Gastrocnemius medialis (tissue), 4 donors: ENCODE measurements around the gene IRAG1. TPM values are rescaled to one million over a fixed set of nuclear protein-coding genes. Genes with fewer than 3 reads are reported as not detected.

Experiments
- ATAC-seq, 2 donors: fragments of 150-250 bp; one replicate each; pipeline ENCODE4 v1.9.1; 2016
- DNase-seq, 2 donors: peaks; one replicate each; pipeline ENCODE4 v3.0.0-alpha.2; 2019
- H3K27ac ChIP-seq, 4 donors: fragments of 200-600 bp; sonication (generic); 1 replicate in 1 of 4; 2 replicates in 3 of 4; pipeline ENCODE4 v1.5.1; 2016 to 2018; ENCODE audit warnings: mild to moderate bottlenecking in 2 of 4, moderate library complexity in 1 of 4
- H3K27me3 ChIP-seq, 3 donors: fragments of 200-600 bp; sonication (generic) in 2 of 3; 1 replicate in 1 of 3; 2 replicates in 2 of 3; pipeline versions ENCODE4 v1.5.1 to v1.6.0; 2016 to 2019; ENCODE audit warnings: mild to moderate bottlenecking in 1 of 3, moderate library complexity in 1 of 3
- H3K36me3 ChIP-seq, 2 donors: fragments of 200-600 bp; sonication (generic) in 1 of 2; one replicate each; pipeline ENCODE4 v1.5.1; 2017 to 2018
- H3K4me1 ChIP-seq, 2 donors: fragments of 200-600 bp; sonication (generic) in 1 of 2; one replicate each; pipeline ENCODE4 v1.5.1; 2016 to 2017; ENCODE audit warnings: mild to moderate bottlenecking in 2 of 2
- H3K4me3 ChIP-seq, 4 donors: fragments of 200-600 bp; sonication (generic) in 3 of 4; 1 replicate in 1 of 4; 2 replicates in 3 of 4; pipeline ENCODE4 v1.5.1; 2016 to 2019; ENCODE audit warnings: mild to moderate bottlenecking in 2 of 4
- H3K9me3 ChIP-seq, 3 donors: fragments of 200-600 bp; sonication (generic) in 2 of 3; 1 replicate in 1 of 3; 2 replicates in 2 of 3; pipeline ENCODE4 v1.5.1; 2016 to 2019
- POLR2A ChIP-seq, 2 donors: fragments of 450-650 bp; IDR thresholded peaks; one replicate each; pipeline ENCODE4 v1.6.1; 2017; ENCODE audit warnings: antibody characterized with exemption in 2 of 2, mild to moderate bottlenecking in 2 of 2, moderate library complexity in 2 of 2
- in situ Hi-C, 4 donors: fragments of 200-750 bp; cut with MboI; loops; one replicate each; pipeline versions ENCODE4 v1.15.0 to v1.8.0; 2017; ENCODE audit warnings: low sequenced_read_pairs in 4 of 4
- intact Hi-C: fragments of 100-400 bp; cut with DNase I; formaldehyde crosslinking; loops from one replicate; pipeline ENCODE4 v1.15.1; 2023; ENCODE audit warnings: low total_unique reads
- total RNA-seq, 4 donors: library from RNA; depleted of rRNA; stranded (reverse); fragments of >200 nt; gene quantifications; one replicate each; pipeline versions ENCODE4 v1.1.0 to v1.2.3, GENCODE V29; 2016
- TF ChIP-seq, protein P1 (sequence below), 5 experiments: fragments of 450-650 bp in 3 of 5; fragments of 200-600 bp in 2 of 5; sonication (generic) in 2 of 5; IDR thresholded peaks in 4 of 5; conservative IDR thresholded peaks in 1 of 5; 1 replicate in 4 of 5; 2 replicates in 1 of 5; pipeline ENCODE4 v1.5.1; 2016 to 2019; ENCODE audit warnings: antibody characterized with exemption in 5 of 5, mild to moderate bottlenecking in 3 of 5, moderate library complexity in 3 of 5

The IRAG1 gene
- total RNA-seq, 4 donors from 2014 or later: 1.6 to 7.6 (median 3.6) TPM

DNA sequence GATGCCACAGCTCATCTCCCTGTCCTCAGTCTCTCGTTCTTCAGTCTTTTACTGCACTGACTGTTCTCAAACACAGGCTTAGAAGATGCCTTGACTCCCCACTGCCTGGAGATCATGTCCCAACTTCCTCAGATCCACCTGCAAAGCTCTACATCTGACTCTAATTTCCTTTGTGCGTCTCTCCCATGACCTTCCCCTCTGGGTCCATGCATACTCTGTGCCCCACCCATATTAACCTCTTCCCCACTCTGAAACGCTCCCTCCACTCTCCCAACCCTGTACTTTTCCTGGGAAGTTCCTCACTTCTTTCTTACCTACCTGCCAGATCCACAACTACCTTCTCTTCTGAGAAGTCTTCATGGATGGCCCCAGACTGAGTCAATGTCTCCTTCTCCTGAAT, 16.6 kb downstream of the IRAG1 start:
- Histone ChIP-seq H3K27ac (peak overlapping the region in 2 of 4 donors; percentile 91 to 92), H3K27me3 (no peaks in the 10 kb centered on the region)

DNA sequence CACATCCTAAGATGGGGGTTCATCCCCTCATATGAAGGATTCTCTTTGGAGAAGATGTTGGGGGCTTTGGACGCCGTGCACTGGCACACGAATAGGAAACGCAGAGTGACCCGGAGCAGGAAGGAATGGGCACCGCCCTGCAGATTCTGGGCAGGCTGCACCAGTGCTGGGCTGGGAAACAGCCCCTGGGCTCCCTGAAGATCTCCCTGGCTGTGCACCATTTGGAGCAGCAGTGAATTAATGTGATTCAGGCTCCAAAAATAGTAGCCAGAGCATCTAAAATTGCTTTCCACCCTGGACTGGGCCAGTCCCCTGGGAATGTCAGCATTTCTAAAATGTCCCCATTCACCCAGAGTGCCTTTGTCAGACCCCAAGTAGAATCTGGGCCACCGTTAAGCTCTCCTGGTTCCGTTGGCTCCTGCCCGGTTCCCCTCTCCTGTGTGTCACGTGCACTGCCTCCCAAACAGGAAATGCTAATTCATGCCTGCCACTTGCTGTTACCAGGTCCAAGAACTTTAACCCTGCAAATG, 18.6 kb downstream of the IRAG1 start:
- Histone ChIP-seq H3K36me3 (no peaks in the 10 kb centered on the region), H3K4me1 (peaks cover 28 to 33% of the 10 kb centered on the region in 2 donors), H3K4me3 (peak overlapping the region; percentile 18 to 47 (median 39)), H3K27ac (peak overlapping the region; percentile 84 to 92 (median 88)), H3K9me3 (no peaks in the 10 kb centered on the region), H3K27me3 (no peaks in the 10 kb centered on the region)
- intact Hi-C loops (loop anchor here (5.0 kb wide), 1 partner anchor 57 kb away; no protein-coding TSS in a partner anchor), in situ Hi-C loops (loop anchor here in 1 of 4 donors (25.0 kb wide), 1 partner anchor 138 kb away; the partner anchor contains the start of gene RNF141)
- no peak for TF ChIP-seq POLR2A (IDR thresholded peaks at IDR 0.05)
- TF ChIP-seq, protein P1, sequence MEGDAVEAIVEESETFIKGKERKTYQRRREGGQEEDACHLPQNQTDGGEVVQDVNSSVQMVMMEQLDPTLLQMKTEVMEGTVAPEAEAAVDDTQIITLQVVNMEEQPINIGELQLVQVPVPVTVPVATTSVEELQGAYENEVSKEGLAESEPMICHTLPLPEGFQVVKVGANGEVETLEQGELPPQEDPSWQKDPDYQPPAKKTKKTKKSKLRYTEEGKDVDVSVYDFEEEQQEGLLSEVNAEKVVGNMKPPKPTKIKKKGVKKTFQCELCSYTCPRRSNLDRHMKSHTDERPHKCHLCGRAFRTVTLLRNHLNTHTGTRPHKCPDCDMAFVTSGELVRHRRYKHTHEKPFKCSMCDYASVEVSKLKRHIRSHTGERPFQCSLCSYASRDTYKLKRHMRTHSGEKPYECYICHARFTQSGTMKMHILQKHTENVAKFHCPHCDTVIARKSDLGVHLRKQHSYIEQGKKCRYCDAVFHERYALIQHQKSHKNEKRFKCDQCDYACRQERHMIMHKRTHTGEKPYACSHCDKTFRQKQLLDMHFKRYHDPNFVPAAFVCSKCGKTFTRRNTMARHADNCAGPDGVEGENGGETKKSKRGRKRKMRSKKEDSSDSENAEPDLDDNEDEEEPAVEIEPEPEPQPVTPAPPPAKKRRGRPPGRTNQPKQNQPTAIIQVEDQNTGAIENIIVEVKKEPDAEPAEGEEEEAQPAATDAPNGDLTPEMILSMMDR (IDR thresholded peaks at IDR 0.05 in 4 of 5, conservative IDR thresholded peaks at IDR 0.05 in 1 of 5): no peak
- DNase-seq (peak; percentile 69 to 83), ATAC-seq (peak; percentile 91 to 93)

More for the DNA sequence above, 16.6 kb downstream of the IRAG1 start:
- ATAC-seq: no peak
- no peak for DNase-seq
- Histone ChIP-seq H3K36me3 (no peaks in the 10 kb centered on the region), H3K4me3 (no peak overlapping the region), H3K4me1 (peaks cover 21 to 25% of the 10 kb centered on the region in 2 donors), H3K9me3 (no peaks in the 10 kb centered on the region)
- intact Hi-C loops: loop anchor here (5.0 kb wide), 1 partner anchor 55 kb away; no protein-coding TSS in a partner anchor
- TF ChIP-seq, protein P1 (IDR thresholded peaks at IDR 0.05 in 4 of 5, conservative IDR thresholded peaks at IDR 0.05 in 1 of 5): no peak
- TF ChIP-seq POLR2A (IDR thresholded peaks at IDR 0.05): no peak
- in situ Hi-C loops: no loop called here

DNA sequence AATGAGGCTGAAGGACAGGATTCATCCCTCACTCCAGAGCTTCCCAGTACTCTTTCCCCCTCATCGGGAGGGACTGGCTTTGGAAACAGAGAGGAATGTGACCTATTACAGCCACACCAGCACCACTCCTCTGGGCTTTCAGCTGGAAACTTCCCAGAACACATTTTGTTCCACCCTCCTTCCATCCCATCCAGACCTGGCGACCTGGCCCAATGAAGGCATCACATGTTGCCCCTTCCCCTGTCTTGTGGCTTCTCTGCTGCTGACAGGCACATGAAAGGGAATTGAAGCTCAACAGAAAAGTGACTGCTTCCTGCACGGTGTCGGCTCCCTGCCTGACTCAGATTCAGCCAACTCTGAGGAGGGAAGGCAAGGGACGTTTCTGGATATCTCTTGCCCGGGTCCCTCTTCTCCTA, 19.1 kb downstream of the IRAG1 start:
- H3K9me3 ChIP-seq: no peaks in the 10 kb centered on the region
- peak overlapping the region; percentile 84 to 92 (median 88) for H3K27ac ChIP-seq
- in situ Hi-C loops: loop anchor here in 1 of 4 donors (25.0 kb wide), 1 partner anchor 137 kb away; the partner anchor contains the start of gene RNF141
- H3K27me3 ChIP-seq: no peaks in the 10 kb centered on the region
- H3K36me3 ChIP-seq: no peaks in the 10 kb centered on the region
- intact Hi-C loops: no loop called here
- H3K4me3 ChIP-seq: peak overlapping the region; percentile 18 to 47 (median 39)
- DNase-seq: peak; percentile 72 to 78
- peaks cover 34 to 38% of the 10 kb centered on the region in 2 donors for H3K4me1 ChIP-seq
- peak; percentile 57 to 70 for ATAC-seq
- TF ChIP-seq, protein P1 (IDR thresholded peaks at IDR 0.05 in 4 of 5, conservative IDR thresholded peaks at IDR 0.05 in 1 of 5): no peak
- TF ChIP-seq POLR2A (IDR thresholded peaks at IDR 0.05): no peak

DNA sequence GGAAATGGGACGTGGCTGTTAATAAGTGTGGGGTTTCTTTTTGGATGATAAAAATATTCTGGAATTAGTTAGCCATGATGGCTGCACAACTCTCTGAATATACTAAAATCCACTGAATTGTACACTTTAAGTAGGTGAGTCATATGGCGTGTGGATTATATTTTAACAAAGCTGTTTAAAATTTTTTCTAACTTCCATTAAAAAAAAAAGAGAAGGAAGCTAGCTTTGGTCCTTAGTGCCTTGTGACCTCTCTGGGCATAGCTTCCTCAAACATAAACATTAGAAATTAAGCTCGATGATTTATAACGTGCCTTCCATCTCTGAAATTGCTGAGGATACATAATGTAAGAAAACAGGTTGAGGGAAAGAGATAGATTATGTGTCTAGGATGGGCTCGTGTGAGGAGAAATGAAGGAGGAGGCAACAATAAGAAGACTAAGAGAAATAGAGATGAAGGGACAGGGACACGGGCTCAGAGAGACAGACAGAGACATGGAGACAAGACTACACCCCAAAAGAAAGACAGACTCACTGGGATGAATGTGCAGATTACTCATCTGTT, 20.0 kb downstream of the IRAG1 start:
- ATAC-seq: no peak
- Histone ChIP-seq H3K9me3 (no peaks in the 10 kb centered on the region), H3K27ac (peak overlapping the region; percentile 38 to 92 (median 88)), H3K27me3 (no peaks in the 10 kb centered on the region), H3K36me3 (no peaks in the 10 kb centered on the region), H3K4me1 (peaks cover 42 to 45% of the 10 kb centered on the region in 2 donors), H3K4me3 (no peak overlapping the region)
- DNase-seq: no peak
- in situ Hi-C loops: loop anchor here in 1 of 4 donors (25.0 kb wide), 1 partner anchor 136 kb away; the partner anchor contains the start of gene RNF141
- TF ChIP-seq, protein P1 (IDR thresholded peaks at IDR 0.05 in 4 of 5, conservative IDR thresholded peaks at IDR 0.05 in 1 of 5): no peak
- TF ChIP-seq POLR2A (IDR thresholded peaks at IDR 0.05): no peak
- intact Hi-C loops: no loop called here
